Ascending aorta (tissue), 2 donors: Measurements from ENCODE around the gene TIMP2. TPM values are rescaled to one million over a fixed set of nuclear protein-coding genes. Genes with fewer than 3 reads are reported as not detected.

Experiments used
- DNase-seq, 2 donors: peaks; one replicate each; pipeline ENCODE4 v3.0.0-alpha.2; 2019; ENCODE audit warnings: low spot score in 2 of 2
- H3K27ac ChIP-seq, 2 donors: fragments of 200-600 bp; sonication (generic); one replicate each; pipeline ENCODE4 v1.5.1; 2016 to 2017; ENCODE audit warnings: mild to moderate bottlenecking in 1 of 2
- H3K27me3 ChIP-seq: fragments of 200-600 bp; sonication (generic); one replicate; pipeline ENCODE4 v1.5.1; 2017
- H3K36me3 ChIP-seq, 2 donors: fragments of 200-600 bp; sonication (generic); one replicate each; pipeline ENCODE4 v1.5.1; 2016
- H3K4me1 ChIP-seq, 2 donors: fragments of 200-600 bp; sonication (generic); one replicate each; pipeline ENCODE4 v1.5.1; 2016 to 2017; ENCODE audit warnings: mild to moderate bottlenecking in 1 of 2
- H3K4me3 ChIP-seq, 2 donors: fragments of 200-600 bp; sonication (generic); one replicate each; pipeline ENCODE4 v1.5.1; 2016 to 2017; ENCODE audit warnings: mild to moderate bottlenecking in 1 of 2
- H3K9me3 ChIP-seq, 2 donors: fragments of 200-600 bp; sonication (generic); one replicate each; pipeline ENCODE4 v1.5.1; 2016
- intact Hi-C: fragments of 100-400 bp; cut with DNase I; formaldehyde crosslinking; loops from one replicate; pipeline ENCODE4 v1.15.1; 2023
- total RNA-seq: library from RNA; depleted of rRNA; stranded (reverse); fragments of >200 nt; gene quantifications from one replicate; pipeline ENCODE4 v1.1.0, GENCODE V29; 2016
- TF ChIP-seq, protein P1 (sequence below), 3 experiments: fragments of 200-600 bp in 2 of 3; fragments of 450-650 bp in 1 of 3; sonication (generic) in 2 of 3; IDR thresholded peaks; one replicate each; pipeline ENCODE4 v1.5.1; 2016 to 2019; ENCODE audit warnings: antibody characterized with exemption in 3 of 3, mild to moderate bottlenecking in 1 of 3, moderate library complexity in 1 of 3

The TIMP2 gene
- total RNA-seq, 1 donor from 2014 or later = 278 TPM

GRCh38 chr17:78842881-78843565 is 82.2 kb downstream of the TIMP2 start:
- Histone ChIP-seq H3K9me3 (no peaks in the 10 kb centered on the region), H3K4me3 (no peak overlapping the region), H3K27me3 (no peaks in the 10 kb centered on the region), H3K4me1 (peaks cover 0 to 11% of the 10 kb centered on the region in 2 donors), H3K27ac (no peak overlapping the region), H3K36me3 (peaks cover under 1% of the 10 kb centered on the region in 2 donors)
- intact Hi-C loops = no loop called here
- TF ChIP-seq, protein P1, sequence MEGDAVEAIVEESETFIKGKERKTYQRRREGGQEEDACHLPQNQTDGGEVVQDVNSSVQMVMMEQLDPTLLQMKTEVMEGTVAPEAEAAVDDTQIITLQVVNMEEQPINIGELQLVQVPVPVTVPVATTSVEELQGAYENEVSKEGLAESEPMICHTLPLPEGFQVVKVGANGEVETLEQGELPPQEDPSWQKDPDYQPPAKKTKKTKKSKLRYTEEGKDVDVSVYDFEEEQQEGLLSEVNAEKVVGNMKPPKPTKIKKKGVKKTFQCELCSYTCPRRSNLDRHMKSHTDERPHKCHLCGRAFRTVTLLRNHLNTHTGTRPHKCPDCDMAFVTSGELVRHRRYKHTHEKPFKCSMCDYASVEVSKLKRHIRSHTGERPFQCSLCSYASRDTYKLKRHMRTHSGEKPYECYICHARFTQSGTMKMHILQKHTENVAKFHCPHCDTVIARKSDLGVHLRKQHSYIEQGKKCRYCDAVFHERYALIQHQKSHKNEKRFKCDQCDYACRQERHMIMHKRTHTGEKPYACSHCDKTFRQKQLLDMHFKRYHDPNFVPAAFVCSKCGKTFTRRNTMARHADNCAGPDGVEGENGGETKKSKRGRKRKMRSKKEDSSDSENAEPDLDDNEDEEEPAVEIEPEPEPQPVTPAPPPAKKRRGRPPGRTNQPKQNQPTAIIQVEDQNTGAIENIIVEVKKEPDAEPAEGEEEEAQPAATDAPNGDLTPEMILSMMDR (IDR thresholded peaks at IDR 0.05) = peak in 1 of 3 experiments; percentile 40
- no peak for DNase-seq

DNA sequence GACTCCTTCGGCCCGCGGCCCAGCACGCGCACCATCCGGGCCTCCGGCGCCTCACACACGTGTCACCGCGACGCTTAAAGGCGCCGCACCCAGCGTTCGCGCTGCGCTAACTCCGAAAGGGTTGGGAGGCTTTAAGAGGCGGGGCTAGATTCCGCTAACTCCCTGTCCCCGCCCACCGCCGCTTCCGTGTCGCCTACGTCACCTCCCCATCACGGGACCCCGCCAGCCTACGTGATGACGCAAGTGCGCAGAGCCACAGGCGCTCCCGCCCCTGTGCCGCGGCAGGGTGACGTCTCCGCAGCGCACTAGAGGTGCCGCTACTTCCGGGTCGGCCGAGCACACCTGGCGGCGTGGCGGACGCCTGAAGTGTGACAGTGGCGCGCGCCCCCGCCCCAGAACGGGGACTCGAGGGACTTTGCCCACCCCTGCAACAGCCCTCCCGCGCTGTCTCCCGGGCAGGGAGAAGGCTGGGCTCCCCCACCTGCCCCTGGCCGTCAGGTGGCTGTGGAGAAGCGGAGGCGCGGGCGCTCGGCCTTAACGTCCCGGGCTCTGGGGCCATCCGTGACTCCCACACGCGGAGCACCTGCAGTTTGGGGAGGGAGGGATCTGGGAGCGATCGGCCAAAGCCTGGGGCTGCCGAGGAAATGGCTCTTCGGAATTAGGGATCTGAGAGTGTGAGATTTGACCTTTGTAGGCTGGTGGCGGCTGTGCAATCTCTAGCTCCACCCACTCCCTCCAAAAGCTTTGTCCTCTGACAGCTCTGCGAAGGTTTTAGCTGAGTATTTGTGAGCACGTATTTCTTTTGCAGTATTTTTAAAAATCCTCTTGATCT is 84.2 kb downstream of the TIMP2 start, which contains the start of gene USP36:
Gene USP36, minus strand, starts transcription at position 35 of the 832 bp plus-strand sequence. CDS start 4,451 bp downstream, outside the sequence.
- peaks cover 13 to 19% of the 10 kb centered on the region in 2 donors for H3K36me3 ChIP-seq
- H3K9me3 ChIP-seq = no peaks in the 10 kb centered on the region
- TF ChIP-seq, protein P1 (IDR thresholded peaks at IDR 0.05) = peak in 1 of 3 experiments; percentile 15
- peak; percentile 94 to 100 for DNase-seq
- H3K4me3 ChIP-seq = peak within 1 kb of the TSS; percentile 87 to 92
- peak within 1 kb of the TSS; percentile 99 for H3K27ac ChIP-seq
- no peaks in the 10 kb centered on the region for H3K27me3 ChIP-seq
- intact Hi-C loops = loop anchor here (1.0 to 2.0 kb wide), 6 partner anchors 20 to 130 kb away; partner anchors contain the start of genes CYTH1 and TIMP2
- peaks cover 0 to 11% of the 10 kb centered on the region in 2 donors for H3K4me1 ChIP-seq

- H3K4me3 ChIP-seq = peak overlapping the region; percentile 87 to 92
- H3K27ac ChIP-seq = peak overlapping the region; percentile 99
- intact Hi-C loops = loop anchor here (1.0 to 2.0 kb wide), 4 partner anchors 43 to 130 kb away; partner anchors contain the start of gene TIMP2
- TF ChIP-seq, protein P1 (IDR thresholded peaks at IDR 0.05) = no peak
- H3K4me1 ChIP-seq = peaks cover 0 to 11% of the 10 kb centered on the region in 2 donors
- H3K27me3 ChIP-seq = no peaks in the 10 kb centered on the region
- H3K9me3 ChIP-seq = no peaks in the 10 kb centered on the region
- peaks cover 19 to 25% of the 10 kb centered on the region in 2 donors for H3K36me3 ChIP-seq
- DNase-seq = no peak
Measured at GRCh38 chr17:78840530-78840779, 84.7 kb downstream of the TIMP2 start.

DNA sequence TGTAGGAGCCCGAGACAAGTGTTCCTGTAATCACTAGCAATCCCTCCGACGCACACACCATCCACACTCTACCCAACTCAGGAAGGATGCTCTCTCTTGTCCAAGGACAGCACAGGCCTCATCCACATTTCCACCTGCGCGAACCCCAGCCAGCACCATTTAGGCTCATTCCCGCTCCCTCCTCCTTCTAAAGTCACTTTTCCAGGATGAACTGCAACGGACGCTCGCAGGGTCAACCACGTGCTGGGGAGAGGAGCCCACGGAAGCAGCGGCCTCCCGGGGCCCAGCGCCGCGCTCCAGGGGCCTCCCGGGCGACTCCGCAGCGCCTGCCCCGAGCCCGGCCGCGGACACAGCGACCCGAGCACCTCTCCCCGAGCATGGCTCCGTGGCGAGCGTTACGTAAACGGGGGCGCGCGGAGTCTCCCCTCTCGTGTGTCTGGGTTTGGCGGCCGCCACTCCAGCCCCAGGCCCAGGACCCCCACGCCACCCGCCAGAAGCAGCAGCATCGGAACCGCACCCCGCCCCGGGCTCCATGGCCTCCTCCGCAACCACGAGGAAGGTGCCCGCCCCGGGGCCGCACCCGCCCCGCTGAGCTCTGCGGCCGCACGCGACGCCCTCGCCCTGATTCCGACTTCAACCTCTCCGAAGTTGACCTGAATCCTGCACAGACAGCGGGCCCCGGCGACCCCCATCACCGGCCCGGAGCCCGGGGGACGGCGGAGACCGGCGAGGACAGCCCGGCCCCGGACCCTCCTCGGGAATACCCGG is 85.2 kb downstream of the TIMP2 start:
- H3K27me3 ChIP-seq = no peaks in the 10 kb centered on the region
- H3K36me3 ChIP-seq = peaks cover 24 to 30% of the 10 kb centered on the region in 2 donors
- H3K27ac ChIP-seq = peak overlapping the region; percentile 99
- peak in 1 of 2 donors; percentile 72 for DNase-seq
- peaks cover 0 to 11% of the 10 kb centered on the region in 2 donors for H3K4me1 ChIP-seq
- H3K9me3 ChIP-seq = no peaks in the 10 kb centered on the region
- peak overlapping the region; percentile 87 to 92 for H3K4me3 ChIP-seq
- intact Hi-C loops = loop anchor here (1.0 to 2.0 kb wide), 4 partner anchors 43 to 131 kb away; partner anchors contain the start of gene TIMP2
- TF ChIP-seq, protein P1 (IDR thresholded peaks at IDR 0.05) = no peak

DNA sequence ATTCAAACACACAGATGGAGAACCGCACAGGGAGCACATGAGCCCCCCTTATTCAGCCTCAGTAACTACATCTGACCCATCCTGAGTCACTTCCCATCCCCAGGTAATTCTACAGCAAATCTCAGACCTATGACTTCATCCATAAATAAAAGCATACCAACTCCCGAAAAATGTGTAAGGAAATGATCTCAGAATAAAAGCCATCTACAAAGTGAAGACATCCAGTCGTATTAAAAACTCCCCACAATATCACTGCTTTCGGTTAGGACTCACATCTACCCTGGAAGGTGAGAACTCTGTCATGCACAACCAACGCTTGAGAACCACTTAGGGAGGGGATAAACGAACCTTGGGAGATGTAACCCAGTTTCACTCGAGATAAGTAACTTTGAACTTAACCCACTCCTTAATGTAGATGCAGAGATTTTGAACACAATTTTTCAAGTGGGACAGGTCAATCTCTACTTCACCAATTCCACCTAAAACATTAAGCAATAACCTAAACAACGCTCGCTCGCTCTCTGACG is 85.9 kb downstream of the TIMP2 start:
- Histone ChIP-seq H3K27ac (peak overlapping the region; percentile 99), H3K36me3 (peaks cover 30 to 36% of the 10 kb centered on the region in 2 donors), H3K27me3 (no peaks in the 10 kb centered on the region), H3K4me3 (peak overlapping the region; percentile 87 to 92), H3K9me3 (no peaks in the 10 kb centered on the region), H3K4me1 (peaks cover 0 to 11% of the 10 kb centered on the region in 2 donors)
- intact Hi-C loops = no loop called here
- DNase-seq = no peak
- TF ChIP-seq, protein P1 (IDR thresholded peaks at IDR 0.05) = no peak
